ENCODE data around the gene GABRA6. TPM values are rescaled to one million over a fixed set of nuclear protein-coding genes. Genes with fewer than 3 reads are reported as not detected.

Gene GABRA6
- polyA plus RNA-seq, 2 of the 4 experiments (the other 2 are of a cell fraction) = not detected

- TF ChIP-seq KDM5A (IDR thresholded peaks at IDR 0.05) = no peak
- TF ChIP-seq MAFK (IDR thresholded peaks at IDR 0.05; ENCODE audit: partially characterized antibody) = peak; percentile 17
- no peaks in the 10 kb centered on the region for H3K9me3 ChIP-seq
- H3K4me3 ChIP-seq = no peak overlapping the region
- CTCF ChIA-PET = no interaction called here
- no peak overlapping the region for H3K27ac ChIP-seq
- DNase-seq (ENCODE audit: low read depth in 1 of 2, low spot score in 1 of 2) (no peak), ATAC-seq (no peak), FAIRE-seq (no peak)
- H3K4me2 ChIP-seq = no peak overlapping the region
- POLR2A ChIA-PET = no interaction called here
- no peaks in the 10 kb centered on the region for H3K4me1 ChIP-seq
- 21% methylated on average over 8 of the region's 10 CpGs for WGBS (ENCODE audit: missing lambda C conversion rate)
Measured at GRCh38 chr5:161751265-161751664, 65.7 kb downstream of the GABRA6 start.

Other genes starting within 250 kb of the GABRA6 start
- gene GABRB2, start 139.0 kb upstream of the GABRA6 start, polyA plus RNA-seq (2011; rRNA removed) = not detected in 2 replicates
- gene GABRB2, start 139.0 kb upstream of the GABRA6 start, polyA plus RNA-seq (2017; fragmentation: RNase III; extraction: RNeasy Plus Mini Kit Qiagen cat#74134 plus additional on column Dnase treatment) = not detected in 3 replicates
- gene GABRA1, start 162.4 kb downstream of the GABRA6 start, polyA plus RNA-seq (2011; rRNA removed) = not detected in 2 replicates
- gene GABRA1, start 162.4 kb downstream of the GABRA6 start, polyA plus RNA-seq (2017; fragmentation: RNase III; extraction: RNeasy Plus Mini Kit Qiagen cat#74134 plus additional on column Dnase treatment) = not detected in 3 replicates